HG03520 (cell line): Measurements from ENCODE around the gene CHTF18.
"Not testable (repeated sequence)": the region's sequence is repeated elsewhere in the genome, so short reads cannot be mapped to it uniquely, and the experiment has no call there.

ENCODE experiments used
- ATAC-seq: cut with Tn5 transposase; IDR thresholded peaks from one replicate; pipeline ENCODE4 v1.9.1; 2021; ENCODE audit warnings: mild to moderate bottlenecking, moderate library complexity; ENCODE audit not compliant: unreplicated experiment

CHTF18 gene

DNA sequence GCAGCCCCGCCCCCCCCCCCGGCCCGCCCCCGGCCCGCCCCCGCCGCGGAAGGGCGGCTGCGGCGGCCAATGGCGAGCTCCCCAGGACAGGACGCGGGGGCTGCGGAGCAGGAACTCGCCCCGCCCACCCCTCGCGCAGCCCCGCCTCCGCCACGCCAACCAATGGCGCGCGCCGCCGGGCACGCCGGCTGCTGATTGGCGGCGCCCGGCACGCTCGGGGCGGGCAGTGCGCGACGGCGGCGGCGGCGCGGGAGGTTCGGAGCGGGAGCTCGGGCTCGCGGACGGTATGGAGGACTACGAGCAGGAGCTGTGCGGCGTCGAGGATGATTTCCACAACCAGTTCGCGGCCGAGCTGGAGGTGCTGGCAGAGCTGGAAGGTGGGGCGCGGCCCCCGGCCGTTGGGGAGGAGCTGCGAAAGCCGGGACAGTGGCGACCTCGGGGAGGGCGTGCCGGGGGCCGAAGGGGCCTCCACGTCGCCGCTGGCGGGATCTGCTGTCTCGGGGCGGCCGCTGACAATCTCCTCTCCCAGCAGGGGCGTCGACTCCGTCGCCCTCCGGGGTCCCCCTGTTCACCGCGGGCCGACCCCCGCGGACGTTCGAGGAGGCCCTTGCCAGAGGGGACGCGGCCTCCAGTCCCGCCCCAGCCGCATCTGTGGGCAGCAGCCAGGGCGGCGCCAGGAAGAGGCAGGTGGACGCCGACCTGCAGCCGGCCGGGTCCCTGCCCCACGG is at the start of gene CHTF18:
Gene CHTF18 (plus strand): TSS at position 222 of the 728 bp plus-strand sequence. CDS start 65 bp downstream, at position 287.
- ATAC-seq, result peak; percentile 71

DNA sequence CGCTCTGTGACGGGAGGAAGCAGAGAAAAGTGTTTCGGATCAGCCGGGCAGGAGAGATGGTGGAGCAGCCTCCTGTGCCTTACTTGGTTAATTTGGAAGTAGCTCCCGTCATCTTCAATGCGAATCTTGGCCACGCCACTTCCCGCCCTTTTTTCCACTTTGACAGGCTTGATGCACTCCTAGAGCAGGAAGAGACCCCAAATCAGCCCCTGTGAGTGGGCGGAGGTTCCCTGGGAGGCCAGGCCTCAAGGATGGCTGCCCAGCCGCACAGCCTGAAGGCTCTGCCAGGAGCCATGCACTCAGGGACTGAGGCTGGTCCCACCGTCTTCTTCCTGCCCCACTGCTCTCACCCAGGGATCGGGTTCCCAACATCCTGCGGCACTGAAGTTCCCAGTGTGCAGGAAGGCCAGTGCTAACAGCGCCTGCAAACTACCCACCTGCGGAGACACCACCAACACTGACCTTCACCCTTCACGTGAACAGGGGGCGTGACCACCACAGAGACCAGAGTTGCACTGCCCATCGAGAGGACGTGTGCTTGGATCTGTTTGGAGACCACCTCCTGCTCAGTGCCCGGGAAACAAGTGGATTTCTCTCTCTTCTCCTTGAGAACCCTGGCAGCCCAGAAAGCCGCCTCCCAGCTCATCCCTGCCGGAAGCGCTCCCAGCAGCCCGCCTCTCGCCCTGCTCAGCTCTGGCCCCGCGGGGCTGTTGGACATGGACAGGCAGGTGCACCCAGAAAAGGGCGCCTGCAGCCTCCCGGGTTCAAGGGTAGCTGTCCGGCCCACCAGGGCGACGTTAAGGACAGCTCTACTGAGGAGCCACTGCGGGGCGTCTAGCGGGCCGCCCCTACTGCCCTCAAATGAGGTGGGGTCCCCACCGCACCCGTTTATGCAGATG is 48.6 kb upstream of the CHTF18 start:
- no peak for ATAC-seq

DNA sequence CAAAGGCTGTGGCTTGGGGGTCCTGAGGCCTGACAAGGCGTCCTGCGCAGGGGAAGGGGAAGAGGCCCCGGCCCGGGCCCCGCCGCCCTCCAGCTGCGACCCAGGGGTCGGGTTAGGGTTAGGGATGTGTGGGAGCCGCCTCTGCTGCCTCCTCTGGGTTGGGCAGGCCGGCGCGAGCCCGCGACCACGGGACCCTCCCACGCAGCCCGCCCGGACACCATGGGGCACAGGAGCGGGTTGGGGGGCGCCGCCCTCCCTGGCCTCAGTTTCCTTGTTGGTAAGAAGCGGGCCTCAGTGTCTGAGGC is 48.0 kb upstream of the CHTF18 start:
- peak; percentile 4 for ATAC-seq

DNA sequence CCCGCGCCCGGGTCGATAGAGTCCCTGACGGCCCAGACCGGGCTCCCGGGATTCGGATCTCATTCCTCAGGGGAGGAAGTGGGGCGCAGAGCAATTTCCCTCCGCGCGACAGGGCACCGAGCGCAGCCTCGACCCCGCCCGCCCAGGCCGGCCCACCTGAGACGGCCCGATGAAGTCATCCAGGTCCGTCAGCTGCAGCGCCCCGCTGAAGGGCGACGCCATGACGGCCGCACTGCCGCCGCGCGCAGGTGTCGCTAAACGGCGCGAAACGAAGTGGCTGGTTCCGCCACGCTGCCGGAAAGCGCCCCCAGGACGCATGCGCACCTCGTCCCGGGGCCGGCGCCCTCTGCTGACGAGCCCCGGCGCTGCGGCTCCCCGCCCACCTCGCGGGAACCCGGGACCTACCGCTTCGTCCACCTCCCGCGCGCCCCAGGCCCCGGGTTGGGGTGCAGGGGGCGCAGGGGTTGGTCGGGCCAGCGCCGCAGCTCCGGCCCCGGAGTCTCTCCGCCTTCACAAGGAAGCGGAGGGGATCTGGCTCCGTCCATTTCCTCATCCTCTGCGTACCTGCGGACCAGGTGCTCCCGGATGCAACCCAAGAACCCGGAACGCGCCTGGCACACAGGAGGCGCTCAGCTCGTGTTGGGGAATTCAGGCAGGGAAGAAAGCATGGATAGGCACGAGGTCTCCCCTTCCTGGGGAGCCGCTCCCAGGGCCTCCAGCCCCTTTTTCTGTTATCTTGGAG is 47.5 kb upstream of the CHTF18 start, which contains the start of gene CIAO3:
Gene CIAO3 (minus strand): TSS at position 234 of the 742 bp plus-strand sequence. CDS start 12 bp downstream, at position 222.
- ATAC-seq, result peak; percentile 62

DNA sequence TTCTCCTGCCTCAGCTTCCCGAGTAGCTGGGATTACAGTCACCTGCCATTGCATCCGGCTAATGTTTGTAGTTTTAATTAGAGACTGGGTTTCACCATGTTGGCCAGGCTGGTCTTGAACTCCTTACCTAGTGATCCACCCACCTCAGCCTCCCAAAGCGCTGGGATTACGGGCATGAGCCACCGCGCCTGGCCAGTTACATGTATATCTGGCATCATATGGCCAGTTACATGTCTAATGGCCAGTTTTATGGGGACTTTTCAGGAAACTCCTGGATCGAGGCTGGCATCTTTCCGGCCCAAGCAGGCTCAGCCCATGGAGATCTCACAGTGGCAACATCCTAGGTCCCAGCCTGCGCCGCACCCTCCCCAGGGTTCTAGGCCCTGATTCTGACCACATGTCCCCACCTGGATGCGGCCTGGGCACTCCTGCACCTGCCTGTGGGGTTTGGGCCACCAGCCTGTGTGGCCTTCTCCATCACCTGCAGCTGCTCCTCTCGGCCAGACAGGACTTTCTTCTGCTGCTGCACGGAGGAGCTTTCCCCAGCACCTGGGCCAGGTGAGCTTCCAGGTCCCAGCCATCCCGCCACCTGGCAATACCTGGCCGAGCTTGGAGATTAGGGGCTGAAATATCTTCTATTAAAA is 46.3 kb upstream of the CHTF18 start:
- no peak for ATAC-seq

DNA sequence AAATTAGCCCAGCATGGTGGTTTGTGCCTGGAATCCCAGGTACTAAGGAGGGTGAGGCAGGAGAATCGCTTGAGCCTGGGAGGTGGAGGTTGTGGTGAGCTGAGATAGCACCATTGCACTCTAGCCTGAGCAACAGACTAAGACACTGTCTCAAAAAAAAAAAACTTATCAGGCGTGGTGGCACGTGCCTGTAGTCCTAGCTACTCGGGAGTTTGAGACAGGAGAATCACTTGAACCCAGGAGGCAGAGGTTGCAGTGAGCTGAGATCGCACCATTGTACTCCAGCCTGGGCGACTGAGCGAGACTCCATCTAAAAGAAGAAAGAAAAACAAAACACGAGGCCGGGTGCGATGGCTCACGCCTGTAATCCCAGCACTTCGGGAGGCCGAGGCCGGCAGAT is 45.5 kb upstream of the CHTF18 start:
- ATAC-seq, result not testable (repeated sequence)

DNA sequence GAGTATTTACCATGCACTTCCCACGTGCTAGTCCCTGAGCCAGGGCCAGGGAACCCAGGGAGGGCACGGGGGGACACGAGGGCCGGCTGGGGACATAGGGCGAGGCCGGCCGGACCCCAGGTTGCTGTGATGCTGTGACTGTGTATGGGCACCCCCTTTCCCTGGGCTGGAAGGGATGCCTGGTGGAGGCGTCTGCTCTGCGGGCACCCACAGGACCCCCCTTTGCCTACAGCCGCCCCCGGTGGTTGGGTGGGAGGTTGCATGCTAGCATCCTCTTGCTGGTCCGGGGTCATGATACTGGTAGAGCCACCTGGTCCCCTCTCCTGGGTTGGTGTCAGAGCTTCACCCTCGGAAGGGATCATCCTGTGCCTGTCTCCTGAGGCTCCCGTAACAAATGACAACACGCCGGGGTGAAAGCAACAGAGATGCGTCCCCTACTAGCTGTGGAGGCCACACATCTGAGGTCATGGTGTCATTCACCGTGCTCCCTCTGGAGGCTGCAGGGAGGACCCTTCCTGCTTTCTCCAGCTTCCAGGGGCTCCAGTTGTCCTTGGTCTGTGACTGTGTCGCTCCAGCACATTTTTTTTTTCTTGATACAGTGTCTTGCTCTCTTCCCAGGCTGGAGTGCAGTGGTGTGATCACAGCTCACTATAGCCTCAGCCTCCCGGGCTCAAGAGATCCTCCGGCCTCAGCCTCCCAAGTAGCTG is 44.5 kb upstream of the CHTF18 start:
- ATAC-seq, result no peak

DNA sequence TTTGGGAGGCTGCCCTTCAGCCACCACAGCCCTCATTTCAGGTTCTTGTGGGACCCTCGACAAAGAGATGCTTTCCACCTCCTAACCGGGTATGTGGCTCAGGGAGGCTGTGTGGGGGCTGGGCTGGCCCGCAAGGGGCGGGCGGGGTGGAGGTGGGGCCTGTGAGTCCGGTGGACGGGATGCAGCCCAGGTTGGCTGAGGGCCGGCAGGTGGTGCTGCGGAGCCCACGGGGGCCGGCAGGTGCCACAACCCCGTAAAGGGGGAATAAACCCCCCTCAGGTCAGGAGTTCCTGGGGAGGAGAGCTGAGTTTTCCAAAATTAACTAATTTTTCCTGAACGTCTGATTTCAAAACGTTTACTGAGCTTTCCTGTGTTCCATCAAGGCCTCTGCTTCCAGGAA is 42.7 kb upstream of the CHTF18 start:
- ATAC-seq, result no peak

DNA sequence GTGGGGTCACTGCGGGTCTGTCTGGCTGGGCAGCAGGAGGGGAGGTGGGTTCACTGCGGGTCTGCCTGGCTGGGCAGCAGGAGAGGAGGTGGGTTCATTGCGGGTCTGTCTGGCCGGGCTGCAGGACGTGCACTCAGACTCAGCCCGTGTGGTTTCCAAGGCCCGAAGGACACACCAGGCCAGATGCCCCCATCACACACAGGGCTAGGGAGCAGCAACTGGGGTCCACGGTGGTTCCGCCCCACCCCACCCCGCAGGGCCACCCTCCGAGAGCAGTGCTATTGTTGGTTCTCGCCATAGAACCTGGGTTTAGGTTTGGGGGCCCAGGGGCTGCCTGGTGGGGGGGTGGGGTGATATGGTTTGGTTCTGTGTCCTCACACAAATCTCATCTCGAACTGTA is 41.8 kb upstream of the CHTF18 start:
- ATAC-seq, result no peak

DNA sequence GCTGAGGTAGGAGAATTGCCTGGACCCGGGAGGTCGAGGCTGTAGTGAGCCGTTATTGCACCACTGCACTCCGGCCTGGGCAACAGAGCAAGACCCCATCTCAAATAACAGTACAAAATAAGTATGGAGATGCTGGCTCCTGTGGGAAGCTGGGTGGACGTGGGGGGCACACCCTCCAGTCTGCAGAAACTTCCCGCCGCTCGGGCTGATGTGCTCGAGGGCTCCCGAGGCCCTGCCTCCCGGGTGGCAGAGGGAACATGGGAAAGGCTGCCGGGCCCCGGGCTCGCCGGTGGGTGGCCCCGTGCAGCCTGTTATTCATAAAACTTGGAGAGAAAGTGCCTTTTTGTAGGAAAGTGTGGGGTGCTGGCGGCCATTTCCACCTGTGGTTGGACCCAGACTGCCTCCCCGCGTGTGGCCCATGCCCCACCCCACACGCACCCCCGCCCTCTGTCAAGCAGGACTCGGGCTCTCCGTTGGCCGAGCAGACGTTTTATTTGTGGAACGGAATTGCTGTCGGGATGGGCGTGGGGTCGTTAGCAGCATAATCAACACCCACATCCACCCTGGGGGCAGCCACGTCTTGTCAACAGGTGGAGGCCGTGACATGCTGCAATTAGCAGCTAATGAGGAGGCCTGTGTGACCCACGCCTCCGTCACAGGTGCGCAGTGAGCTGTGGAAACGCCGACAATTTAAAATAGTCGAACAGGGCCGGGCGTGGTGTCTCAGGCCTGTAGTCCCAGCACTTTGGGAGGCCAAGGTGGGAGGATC is 40.3 kb upstream of the CHTF18 start:
- no peak for ATAC-seq

DNA sequence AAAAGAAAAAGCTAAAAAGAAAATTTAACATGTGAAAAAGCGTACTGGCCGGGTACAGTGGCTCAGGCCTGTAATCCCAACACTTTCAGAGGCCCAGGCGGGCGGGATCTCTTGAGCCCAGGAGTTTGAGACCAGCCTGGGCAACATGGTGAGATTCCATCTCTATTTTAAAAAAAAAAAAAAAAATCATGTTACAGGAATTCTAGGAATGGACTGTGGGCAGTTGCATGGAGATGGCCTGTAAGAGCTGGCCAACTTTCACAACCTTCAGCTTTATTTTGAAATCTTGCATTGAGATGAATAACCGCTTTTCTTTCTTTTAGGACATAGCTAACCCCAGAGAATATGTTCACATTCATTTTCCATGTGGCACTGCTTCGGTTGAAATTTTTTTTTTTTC is 39.4 kb upstream of the CHTF18 start:
- no peak for ATAC-seq

DNA sequence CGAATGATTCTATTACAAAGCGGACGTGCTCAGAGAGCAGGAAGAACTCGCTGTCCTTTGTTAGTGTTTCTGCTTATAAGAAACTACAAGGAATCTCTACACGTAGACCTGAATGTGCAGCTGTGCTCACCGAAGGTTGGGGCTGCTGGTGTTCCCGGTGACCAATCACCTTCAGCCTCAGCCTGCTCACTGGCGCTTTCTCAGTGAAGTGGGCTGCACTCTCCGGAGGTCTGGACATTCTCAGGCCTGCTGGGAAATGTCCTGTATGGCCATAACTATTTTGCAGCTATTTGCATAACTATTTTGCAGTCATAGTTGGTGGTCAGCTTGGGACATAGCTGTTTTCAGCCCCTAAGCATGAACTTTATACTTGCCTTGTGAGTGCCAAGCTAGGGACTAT is 37.9 kb upstream of the CHTF18 start:
- ATAC-seq, result no peak

DNA sequence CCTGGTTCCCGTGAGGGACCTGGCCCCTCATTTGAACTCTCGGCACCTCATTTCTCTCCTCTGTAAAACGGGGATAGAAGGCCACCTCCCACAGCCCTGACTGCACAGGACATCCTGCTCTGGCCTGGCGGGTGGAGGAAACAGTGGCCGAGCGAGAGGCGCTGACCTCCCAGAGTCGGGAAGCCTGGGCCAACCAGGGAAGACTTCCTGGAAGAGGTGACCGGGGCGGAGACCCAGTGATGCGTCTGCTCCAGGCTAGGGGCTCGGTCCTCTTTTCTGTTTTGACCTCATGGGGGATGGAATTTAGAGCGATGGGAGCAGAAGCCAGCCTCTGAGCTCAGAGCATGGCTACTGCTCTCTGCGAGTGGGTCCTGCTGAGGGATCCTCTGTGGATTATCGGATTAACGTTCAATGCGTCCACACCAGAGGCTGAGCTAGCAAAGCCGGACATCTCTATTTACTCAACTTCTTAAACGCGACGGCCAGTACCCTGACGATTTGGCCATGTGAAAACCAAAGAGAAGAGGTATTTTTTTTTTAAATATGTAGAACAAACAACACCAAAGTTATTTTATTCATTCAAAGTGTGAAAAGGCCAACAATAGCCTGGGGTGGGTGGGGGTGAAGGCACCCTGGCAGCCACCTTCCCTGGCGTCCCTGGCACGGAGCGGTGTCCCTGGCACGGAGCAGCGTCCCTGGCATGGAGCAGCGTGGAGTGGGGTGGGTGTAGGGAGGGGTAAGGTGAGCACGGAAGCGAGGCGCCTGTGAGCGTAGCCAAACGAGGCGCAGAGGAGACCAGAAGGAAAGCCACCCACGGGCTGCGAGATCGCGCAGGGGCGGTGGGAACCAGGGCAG is 37.0 kb upstream of the CHTF18 start:
- ATAC-seq, result no peak

DNA sequence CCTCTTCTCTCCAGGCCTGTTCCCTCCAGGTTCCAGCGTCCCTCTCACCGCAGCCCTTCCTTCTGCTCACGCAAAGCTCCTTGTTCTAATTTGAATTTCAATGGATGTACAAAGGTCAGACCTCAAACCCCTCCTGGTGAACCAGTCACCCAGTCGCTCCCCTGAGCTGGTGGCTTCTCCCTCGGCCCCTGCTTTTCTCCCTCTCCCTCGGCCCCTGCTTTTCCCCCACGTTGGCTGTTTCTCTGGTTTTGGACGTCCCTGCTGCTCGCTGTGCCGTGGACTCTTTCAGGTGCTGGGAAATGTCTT is 36.5 kb upstream of the CHTF18 start:
- no peak for ATAC-seq

DNA sequence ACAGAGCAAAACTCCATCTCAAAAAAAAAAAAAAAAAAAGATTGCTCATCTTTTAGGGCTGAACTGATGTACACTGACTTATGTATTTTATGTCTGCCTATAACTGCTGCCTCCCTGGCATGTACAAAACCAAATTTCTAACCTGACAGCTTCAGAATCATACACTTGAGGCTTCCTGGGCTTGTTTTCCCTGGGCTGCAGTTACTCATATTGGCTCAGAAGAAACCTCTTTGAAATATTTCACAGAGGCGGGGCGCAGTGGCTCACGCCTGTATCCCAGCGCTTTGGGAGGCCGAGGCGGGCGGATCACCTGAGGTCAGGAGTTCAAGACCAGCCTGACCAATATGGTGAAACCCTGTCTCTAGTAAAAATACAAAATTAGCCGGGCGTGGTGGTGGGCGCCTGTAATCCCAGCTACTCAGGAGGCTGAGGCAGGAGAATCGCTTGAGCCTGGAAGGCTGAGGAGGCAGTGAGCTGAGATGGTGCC is 34.3 kb upstream of the CHTF18 start:
- not testable (repeated sequence) for ATAC-seq

DNA sequence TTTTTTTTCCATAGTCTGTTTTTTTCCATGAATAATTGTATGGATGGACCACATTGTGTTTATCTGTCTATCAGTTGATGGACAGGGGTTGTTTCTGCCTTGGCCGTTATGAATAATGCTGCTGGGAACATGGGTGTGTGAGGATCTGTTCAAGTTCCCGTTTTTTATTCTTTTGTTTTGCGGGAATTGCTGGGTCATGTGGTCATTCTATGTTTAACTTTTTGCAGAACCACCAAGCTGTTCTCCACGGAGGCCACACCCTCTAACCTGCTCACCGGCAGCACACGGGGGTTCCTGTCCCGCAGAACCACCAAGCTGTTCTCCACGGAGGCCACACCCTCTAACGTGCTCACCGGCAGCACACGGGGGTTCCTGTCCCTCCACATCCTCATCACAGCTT is 33.8 kb upstream of the CHTF18 start:
- no peak for ATAC-seq

DNA sequence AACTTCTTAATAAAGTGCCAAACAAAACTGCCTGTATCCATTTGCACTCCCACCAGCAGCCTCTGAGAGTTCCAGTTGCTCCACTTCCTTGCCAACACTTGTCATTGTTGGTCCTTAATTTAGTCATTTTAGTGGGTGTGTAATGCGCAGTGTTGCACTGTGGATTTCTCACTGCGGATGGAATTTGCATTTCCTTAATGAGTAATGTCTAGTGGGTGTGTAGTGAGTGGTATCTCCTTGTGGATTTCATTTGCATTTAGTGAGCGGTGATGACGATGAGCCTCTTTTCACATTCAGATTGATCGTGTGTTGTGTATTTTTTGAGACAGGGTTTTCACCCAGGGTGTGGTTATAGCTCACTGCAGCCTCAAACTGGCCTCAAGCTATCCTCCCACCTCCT is 32.0 kb upstream of the CHTF18 start:
- no peak for ATAC-seq

DNA sequence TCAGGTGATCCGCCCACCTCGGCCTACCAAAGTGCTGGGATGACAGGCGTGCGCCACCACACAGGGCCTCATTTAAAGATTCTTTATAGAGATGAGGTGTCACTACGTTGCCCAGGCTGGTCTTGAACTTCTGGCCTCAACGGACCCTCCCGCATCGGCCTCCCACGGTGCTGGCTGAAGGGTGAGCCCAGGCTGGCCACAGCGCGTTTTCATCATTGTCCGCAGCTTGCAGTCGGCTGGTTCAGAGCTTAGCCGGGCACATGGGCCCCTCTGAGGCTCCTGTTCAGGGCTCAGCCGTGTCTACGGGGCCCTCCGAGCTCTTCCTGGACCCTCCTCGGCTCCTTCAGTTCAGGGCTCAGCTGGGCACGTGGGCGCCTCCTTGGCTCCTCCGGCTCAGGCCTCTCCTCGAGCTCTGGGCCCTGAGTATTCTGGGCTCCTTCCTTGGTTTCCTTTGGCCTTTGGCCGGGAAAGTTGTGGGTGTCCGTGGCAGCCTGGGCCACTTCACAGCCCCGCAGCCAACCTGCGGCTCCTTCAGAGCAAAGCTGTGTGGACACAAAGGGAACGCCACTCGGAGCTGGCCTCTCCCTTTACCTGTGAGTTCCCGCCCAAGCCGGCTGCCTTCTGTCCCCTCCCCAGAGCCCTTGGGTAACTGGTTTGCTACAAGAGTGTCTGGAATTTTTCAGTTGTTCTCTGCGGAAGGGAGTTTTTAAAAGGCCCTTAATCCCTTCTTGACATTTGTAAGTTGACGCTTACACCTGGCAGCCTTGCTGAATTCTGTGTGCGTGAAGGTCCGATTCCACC is 29.1 kb upstream of the CHTF18 start:
- no peak for ATAC-seq
